ENCODE results near the gene PARP6. TPM values are rescaled to one million over a fixed set of nuclear protein-coding genes. Genes with fewer than 3 reads are reported as not detected.

PARP6 gene
- total and polyA plus RNA-seq, 9 of the 15 experiments (the other 6 are each of a cell fraction or from before 2014, with no cell fraction given): 14.8 to 83.2 (median 28.3) TPM

GRCh38 chr15:72237029-72237852 lies 35.1 kb downstream of the PARP6 start:
- FAIRE-seq: peak; percentile 100
- H3K27ac ChIP-seq (ENCODE audit: extremely low read depth, low read depth, low read length): peak overlapping the region; percentile 97
- TF ChIP-seq YY1 (IDR thresholded peaks at IDR 0.05; ENCODE audit: borderline replicate concordance in 1 of 3, control insufficient read depth in 1 of 3, extremely low read depth in 1 of 3, insufficient read depth in 3 of 3, insufficient read length in 1 of 3, insufficient replicate concordance in 2 of 3, low read depth in 1 of 3, low read length in 2 of 3) (peak in 2 of 3 experiments; percentile 23 to 75), CEBPB (tag; IDR thresholded peaks at IDR 0.05) (peak; percentile 84), SIX5 (IDR thresholded peaks at IDR 0.05; ENCODE audit: borderline replicate concordance in 1 of 2, insufficient read depth in 1 of 2, low read depth in 1 of 2, low read length in 2 of 2) (no peak), GTF2B (IDR thresholded peaks at IDR 0.05; ENCODE audit: extremely low read depth, insufficient read length) (peak; percentile 71), JUND (IDR thresholded peaks at IDR 0.05; ENCODE audit: borderline replicate concordance, low read depth, low read length) (peak; percentile 96), JUND (tag; IDR thresholded peaks at IDR 0.05; ENCODE audit: borderline replicate concordance, low read depth, low read length) (peak; percentile 94), L3MBTL2 (IDR thresholded peaks at IDR 0.05) (peak; percentile 33), ETV1 (tag; conservative IDR thresholded peaks at IDR 0.05; ENCODE audit: low read depth) (peak; percentile 70), GABPA (tag; conservative IDR thresholded peaks at IDR 0.05; ENCODE audit: low read depth) (peak; percentile 44), BACH1 (tag; IDR thresholded peaks at IDR 0.05) (peak; percentile 93), MAZ (CRISPR knock-in tag; conservative IDR thresholded peaks at IDR 0.05 in 1 of 2, IDR thresholded peaks at IDR 0.05 in 1 of 2) (peak; percentile 48 to 50; a peak in 2 of 4 replicates), SRF (CRISPR knock-in tag; IDR thresholded peaks at IDR 0.05) (no peak), FOXK2 (conservative IDR thresholded peaks at IDR 0.05 in 1 of 2, IDR thresholded peaks at IDR 0.05 in 1 of 2; ENCODE audit: low read depth in 2 of 2) (0 out of 4 replicates have a peak, but pooled peaks of 1 of the 2 experiments have one; percentile 26), ZBTB11 (CRISPR knock-in tag; IDR thresholded peaks at IDR 0.05) (no peak)

More at GRCh38 chr15:72237029-72237852, 35.1 kb downstream of the PARP6 start:
- 0% methylated on average over 3 of the region's 3 CpGs for WGBS (ENCODE audit: insufficient coverage, low coverage, missing lambda C conversion rate)
- TSS peak; percentile 93 for BruUV-seq (replicated peaks)
- ChIA-PET CTCF (ENCODE audit: low intra/inter-chr PET ratio) (no interaction called here), POLR2A (interaction anchor here (2.0 kb wide), 1 partner anchor 10 kb away, joined by 13 read pairs; no protein-coding TSS in a partner anchor)
- intact Hi-C loops (cut with micrococcal nuclease): loop anchor here (2.0 to 10.0 kb wide), 2 partner anchors 36 to 238 kb away; partner anchors contain the start of genes ARIH1 and PARP6
- in situ Hi-C loops (cut with MboI): no loop called here
- H3K27me3 ChIP-seq (ENCODE audit: control insufficient read depth in 2 of 2, insufficient read depth in 2 of 2, low read length in 2 of 2): no peaks in the 10 kb centered on the region
- H3K9ac ChIP-seq (ENCODE audit: insufficient read depth in 1 of 2, low read depth in 2 of 2, low read length in 2 of 2): peak overlapping the region; percentile 83 to 91; a peak in 3 of 4 replicates
- peak overlapping the region; percentile 54 for H3K4me3 ChIP-seq
- no peaks in the 10 kb centered on the region for H4K20me1 ChIP-seq (replicated peaks; ENCODE audit: control insufficient read depth, insufficient read depth, low read length)
- H3K9me3 ChIP-seq (replicated peaks; ENCODE audit: control insufficient read depth, insufficient read depth, low read depth, low read length): no peaks in the 10 kb centered on the region
- peak; percentile 97 for ATAC-seq
- peak; percentile 89 to 95 (median 91) for DNase-seq (ENCODE audit: extremely low read depth in 1 of 4, low spot score in 3 of 4)
- peak overlapping the region; percentile 96 for H3K4me2 ChIP-seq (ENCODE audit: insufficient read depth, low read length)
- H3K9me1 ChIP-seq (ENCODE audit: control insufficient read depth, insufficient read depth, low read length): no peaks in the 10 kb centered on the region
- H3K36me3 ChIP-seq (ENCODE audit: control insufficient read depth, insufficient read depth, low read length): peaks cover 26% of the 10 kb centered on the region; the same call in 2 of the 3 replicates
- peak overlapping the region; percentile 79 for H2AFZ ChIP-seq (ENCODE audit: low read depth, low read length)
- H3K79me2 ChIP-seq (ENCODE audit: control insufficient read depth, insufficient read depth, low read length): peaks cover 13% of the 10 kb centered on the region
- peaks cover 27 to 37% of the 10 kb centered on the region in 2 experiments for H3K4me1 ChIP-seq (replicated peaks in 1 of 2; ENCODE audit: control insufficient read depth in 2 of 2, insufficient read depth in 2 of 2, low read length in 2 of 2)
